SK-N-SH (cell line): ENCODE results near the gene TYW1B. TPM values are rescaled to one million over a fixed set of nuclear protein-coding genes. Genes with fewer than 3 reads are reported as not detected.
"Not testable (repeated sequence)": the region's sequence is repeated elsewhere in the genome, so short reads cannot be mapped to it uniquely, and the experiment has no call there.

ENCODE experiments used
- CTCF ChIA-PET: fragments of 300-600, 350-600 bp; formaldehyde crosslinking; extraction: SDS; loops from one replicate; lab custom pipeline; 2021; lab: Yijun Ruan, JAX
- POLR2A ChIA-PET: fragments of 350-600 bp; sonication (Branson Sonifier 250); formaldehyde crosslinking; extraction: SDS; loops from one replicate; lab custom pipeline; 2020; ENCODE audit warnings: antibody characterized with exemption, inconsistent platforms; lab: Yijun Ruan, JAX
- DNase-seq: peaks from one replicate; pipeline ENCODE4 v3.0.0; 2012
- H2AFZ ChIP-seq: fragments of 200-600 bp; sonication (generic); 2 replicates; pipeline ENCODE4 v1.8.1; 2016; ENCODE audit warnings: antibody characterized with exemption, mild to moderate bottlenecking, low read depth
- H3F3A ChIP-seq: fragments of 200-600 bp; sonication (generic); replicated peaks from 2 replicates; pipeline ENCODE3; 2016; ENCODE audit warnings: antibody characterized with exemption, mild to moderate bottlenecking; ENCODE audit not compliant: insufficient read depth
- H3K27ac ChIP-seq, 2 experiments: fragments of 200-500 bp in 1 of 2; fragments of 200-600 bp in 1 of 2; sonication (Bioruptor generic) in 1 of 2; sonication (generic), shearing (Covaris generic) in 1 of 2; 2 replicates each; pipeline versions ENCODE4 v1.5.1 to v1.6.1; 2014 to 2016; ENCODE audit warnings: low read depth in 2 of 2, inconsistent platforms in 1 of 2, low read length in 1 of 2, mild to moderate bottlenecking in 1 of 2, mixed read lengths in 1 of 2
- H3K27me3 ChIP-seq: fragments of 200-600 bp; sonication (generic), shearing (Covaris generic); 2 replicates; pipeline ENCODE4 v1.6.1; 2016; ENCODE audit warnings: mixed run types; ENCODE audit not compliant: insufficient read depth
- H3K36me3 ChIP-seq, 2 experiments: fragments of 200-500 bp in 1 of 2; fragments of 200-600 bp in 1 of 2; sonication (Bioruptor generic) in 1 of 2; sonication (generic) in 1 of 2; replicated peaks in 1 of 2; 2 replicates each; pipeline versions ENCODE3 to v1.5.1; 2014 to 2016; ENCODE audit warnings: low read length in 1 of 2, mild to moderate bottlenecking in 1 of 2; ENCODE audit not compliant: insufficient read depth in 2 of 2, control insufficient read depth in 1 of 2
- H3K4me1 ChIP-seq, 2 experiments: fragments of 200-500 bp in 1 of 2; fragments of 200-600 bp in 1 of 2; sonication (Bioruptor generic) in 1 of 2; sonication (generic), shearing (Covaris generic) in 1 of 2; 2 replicates each; pipeline versions ENCODE4 v1.5.1 to v1.6.1; 2014 to 2016; ENCODE audit warnings: low read depth in 1 of 2, low read length in 1 of 2, mixed run types in 1 of 2; ENCODE audit not compliant: insufficient read depth in 2 of 2, control insufficient read depth in 1 of 2
- H3K4me2 ChIP-seq: fragments of 200-600 bp; sonication (generic), shearing (Covaris generic); 2 replicates; pipeline ENCODE4 v1.6.1; 2017; ENCODE audit warnings: mixed run types
- H3K4me3 ChIP-seq, 2 experiments: fragments of 200-500 bp in 1 of 2; fragments of 200-600 bp in 1 of 2; sonication (Bioruptor generic) in 1 of 2; sonication (generic), shearing (Covaris generic) in 1 of 2; 2 replicates each; pipeline versions ENCODE4 v1.5.1 to v1.8.1; 2014 to 2016; ENCODE audit warnings: low read depth in 2 of 2, inconsistent platforms in 1 of 2, low read length in 1 of 2, mild to moderate bottlenecking in 1 of 2, mixed read lengths in 1 of 2, moderate library complexity in 1 of 2
- H3K79me2 ChIP-seq: fragments of 200-600 bp; sonication (generic); 2 replicates; pipeline ENCODE4 v1.8.1; 2017; ENCODE audit warnings: mild to moderate bottlenecking; ENCODE audit not compliant: insufficient read depth
- H3K9ac ChIP-seq: fragments of 200-600 bp; sonication (generic); 2 replicates; pipeline ENCODE4 v1.6.1; 2017; ENCODE audit warnings: mixed run types
- H3K9me2 ChIP-seq: fragments of 200-600 bp; sonication (generic); 2 replicates; pipeline ENCODE4 v1.6.1; 2017; ENCODE audit warnings: mixed run types
- H3K9me3 ChIP-seq: fragments of 200-600 bp; sonication (generic); 2 replicates; pipeline ENCODE4 v1.6.1; 2017; ENCODE audit warnings: mixed run types, mild to moderate bottlenecking, moderate library complexity
- H4K20me1 ChIP-seq: fragments of 200-600 bp; sonication (generic); 2 replicates; pipeline ENCODE4 v1.6.1; 2017; ENCODE audit warnings: mild to moderate bottlenecking, mixed run types; ENCODE audit not compliant: insufficient read depth
- GABPA ChIP-seq: IDR thresholded peaks from 2 replicates; pipeline ENCODE4 v1.4.0; 2012; ENCODE audit warnings: low read depth, mild to moderate bottlenecking
- GATA2 ChIP-seq: sonication (generic); formaldehyde crosslinking; IDR thresholded peaks from 2 replicates; pipeline ENCODE4 v1.5.0; 2020; ENCODE audit warnings: mild to moderate bottlenecking, missing genetic modification reagents
- IRF3 ChIP-seq: fragments of 150-350 bp; IDR thresholded peaks from 2 replicates; pipeline ENCODE4 v1.6.1; 2016; ENCODE audit warnings: mild to moderate bottlenecking, low read depth, low read length
- JUND ChIP-seq: IDR thresholded peaks from 2 replicates; pipeline ENCODE4 v1.4.0; 2012
- MEF2A ChIP-seq: IDR thresholded peaks from 2 replicates; pipeline ENCODE4 v1.4.0; 2012; ENCODE audit warnings: low read depth, borderline replicate concordance
- MXI1 ChIP-seq: IDR thresholded peaks from 2 replicates; pipeline ENCODE4 v1.6.1; 2012; ENCODE audit warnings: mild to moderate bottlenecking, low read depth, low read length, improper control_type of control experiment
- PBX3 ChIP-seq: IDR thresholded peaks from 2 replicates; pipeline ENCODE4; 2012
- POLR2AphosphoS5 ChIP-seq: IDR thresholded peaks from 2 replicates; pipeline ENCODE4 v1.6.1; 2012; ENCODE audit warnings: low read depth, low read length
- RCOR1 ChIP-seq: fragments of 150-350 bp; IDR thresholded peaks from 2 replicates; pipeline ENCODE4 v1.6.1; 2017; ENCODE audit warnings: antibody characterized with exemption, low read length
- RXRA ChIP-seq: IDR thresholded peaks from 2 replicates; pipeline ENCODE4 v1.4.0; 2012; ENCODE audit warnings: low read depth, mild to moderate bottlenecking, borderline replicate concordance
- SMC3 ChIP-seq: IDR thresholded peaks from 2 replicates; pipeline ENCODE4 v1.6.1; 2012; ENCODE audit warnings: low read depth, low read length, improper control_type of control experiment
- TAF1 ChIP-seq: IDR thresholded peaks from 2 replicates; pipeline ENCODE4 v1.6.1; 2012; ENCODE audit warnings: low read depth, mild to moderate bottlenecking, low read length, moderate library complexity, borderline replicate concordance
- YY1 ChIP-seq: IDR thresholded peaks from 2 replicates; pipeline ENCODE4 v1.4.0; 2012; ENCODE audit warnings: low read depth, mild to moderate bottlenecking
- WGBS: methylation state at CpG from one replicate; pipeline ENCODE4 v1.1.6; 2017; ENCODE audit warnings: low lambda C conversion rate; 5-methylcytosine and 5-hydroxymethylcytosine counted together
- polyA plus RNA-seq, 3 experiments: library from polyadenylated mRNA; depleted of rRNA; stranded (reverse); fragments of >200 nt; gene quantifications; 2 replicates each; pipeline ENCODE4 v1.2.3, GENCODE V29; 2012
- TF ChIP-seq, protein P1 (sequence below): IDR thresholded peaks from 2 replicates; pipeline ENCODE4 v1.4.0; 2012; ENCODE audit warnings: low read depth

Gene TYW1B
- polyA plus RNA-seq, 1 of the 3 experiments (the other 2 are of a cell fraction), result 1.4 TPM

DNA sequence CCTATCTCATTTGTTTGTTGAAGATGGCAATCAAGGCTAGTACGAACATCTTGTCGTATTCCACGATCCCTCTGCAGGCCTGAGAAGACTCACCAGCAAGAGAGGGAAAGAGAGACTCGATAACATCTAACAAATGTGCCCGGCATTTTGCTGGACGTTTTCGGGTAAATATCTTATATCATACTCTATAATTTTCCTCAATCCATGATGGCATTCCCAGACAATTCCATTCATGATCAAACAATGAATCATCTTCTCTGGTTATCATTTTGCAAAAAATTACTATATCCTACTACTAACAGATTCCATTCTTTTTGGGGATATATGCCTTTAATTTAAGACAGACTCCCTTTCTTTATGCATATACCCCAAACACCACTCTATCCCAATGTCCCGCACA is 118.1 kb downstream of the TYW1B start (continued):
- peak; percentile 59 for TF ChIP-seq PBX3
- TF ChIP-seq GATA2 (CRISPR knock-in tag), result no peak
- TF ChIP-seq, protein P1, sequence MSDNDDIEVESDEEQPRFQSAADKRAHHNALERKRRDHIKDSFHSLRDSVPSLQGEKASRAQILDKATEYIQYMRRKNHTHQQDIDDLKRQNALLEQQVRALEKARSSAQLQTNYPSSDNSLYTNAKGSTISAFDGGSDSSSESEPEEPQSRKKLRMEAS, result no peak
- TF ChIP-seq RCOR1, result no peak
- TF ChIP-seq GABPA, result no peak
- TF ChIP-seq SMC3, result no peak
- no peak for TF ChIP-seq IRF3
- TF ChIP-seq MEF2A, result peak; percentile 40; the same call in 1 of the 2 replicates

- H3K36me3 ChIP-seq, H3K4me2 ChIP-seq, H3K9ac ChIP-seq, POLR2A ChIA-PET, CTCF ChIA-PET, H3K27me3 ChIP-seq, H3K79me2 ChIP-seq, DNase-seq, H3K4me3 ChIP-seq, H3K9me3 ChIP-seq, H3K9me2 ChIP-seq, H4K20me1 ChIP-seq, H2AFZ ChIP-seq, H3K4me1 ChIP-seq: not testable (repeated sequence)
- Histone ChIP-seq H3F3A (peaks cover 22% of the 10 kb centered on the region), H3K27ac (peak overlapping the region in 1 of 2 experiments; percentile 6; a peak in 1 of 4 replicates)
- WGBS, result 58% methylated on average over 3 of the region's 3 CpGs
Observed at GRCh38 chr7:72708371-72709050, 119.5 kb downstream of the TYW1B start.

GRCh38 chr7:72706521-72706920 is 121.5 kb downstream of the TYW1B start:
- WGBS, result 79% methylated on average over 1 of the region's 1 CpG

GRCh38 chr7:72705693-72706092 is 122.3 kb downstream of the TYW1B start:
- DNase-seq, H3K9me2 ChIP-seq, H3K79me2 ChIP-seq, H3K36me3 ChIP-seq, H3K27me3 ChIP-seq, H3K27ac ChIP-seq, H3K9ac ChIP-seq, H4K20me1 ChIP-seq, H3K9me3 ChIP-seq, H2AFZ ChIP-seq, H3K4me2 ChIP-seq, H3K4me3 ChIP-seq, CTCF ChIA-PET, POLR2A ChIA-PET, H3K4me1 ChIP-seq: not testable (repeated sequence)
- WGBS, result 94% methylated on average over 4 of the region's 4 CpGs
- peaks cover 21% of the 10 kb centered on the region for H3F3A ChIP-seq

More at GRCh38 chr7:72706521-72706920, 121.5 kb downstream of the TYW1B start:
- Histone ChIP-seq H3K9me2 (no peaks in the 10 kb centered on the region), H3K4me2 (no peak overlapping the region), H3K9ac (no peak overlapping the region), H3K79me2 (no peaks in the 10 kb centered on the region), H3K4me1 (peaks cover 3 to 6% of the 10 kb centered on the region in 2 experiments; a peak in 2 of 4 replicates), H2AFZ (no peak overlapping the region), H3K9me3 (no peaks in the 10 kb centered on the region), H3K36me3 (peaks cover 0 to 9% of the 10 kb centered on the region in 2 experiments), H3K4me3 (no peak overlapping the region), H3F3A (peaks cover 22% of the 10 kb centered on the region), H3K27ac (no peak overlapping the region), H4K20me1 (no peaks in the 10 kb centered on the region), H3K27me3 (no peaks in the 10 kb centered on the region)
- TF ChIP-seq JUND (no peak), SMC3 (no peak), POLR2AphosphoS5 (no peak), IRF3 (no peak), RXRA (no peak), MXI1 (no peak), TAF1 (no peak), YY1 (no peak), GATA2 (CRISPR knock-in tag) (no peak)
- ChIA-PET POLR2A (no interaction called here), CTCF (interaction anchor here (0.9 kb wide), 1 partner anchor 8 kb away, joined by 3 read pairs; no protein-coding TSS in a partner anchor)
- no peak for DNase-seq
